DMS 273 (cell line): ENCODE data around the gene WDR35.

ENCODE experiments used
- DNase-seq: peaks from one replicate; lab custom pipeline; 2025; ENCODE audit not compliant: unreplicated experiment; lab: John Stamatoyannopoulos, UW

Gene WDR35

DNA sequence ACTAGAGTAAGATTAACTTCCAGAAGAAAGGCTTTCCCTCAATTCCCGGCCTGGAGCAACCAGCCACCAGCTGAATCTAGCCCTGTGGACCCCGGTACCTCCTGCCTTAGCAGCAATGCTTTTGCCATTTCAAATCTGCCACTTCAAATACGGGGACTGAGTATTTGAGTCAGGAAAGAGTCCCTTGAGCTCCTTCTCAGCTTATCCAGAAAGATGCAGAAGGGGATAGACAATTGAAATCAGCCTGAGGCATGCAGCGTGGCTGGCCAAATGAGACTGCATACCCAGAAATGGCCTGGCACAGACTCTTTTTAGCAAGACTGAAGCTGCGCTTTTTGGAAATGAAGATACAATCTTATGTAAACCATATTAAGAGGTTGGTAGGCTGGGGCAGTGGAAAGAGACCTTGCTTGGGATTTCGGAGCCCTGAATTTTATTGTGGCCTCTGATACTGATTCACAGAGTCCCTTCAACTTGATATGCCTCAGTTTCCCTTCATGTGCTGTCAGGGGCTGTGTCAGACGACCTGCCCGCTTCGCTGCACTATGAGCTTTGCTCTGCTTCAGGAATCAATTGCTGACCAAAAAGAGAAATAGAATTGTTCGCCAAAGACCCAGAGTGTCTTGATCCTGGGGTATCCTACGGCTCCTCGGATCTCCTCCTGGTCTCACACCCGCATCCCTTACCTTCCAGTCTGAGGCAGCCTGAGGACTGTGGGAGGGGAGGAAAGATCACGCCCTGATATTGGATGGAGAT is 21.5 kb upstream of the WDR35 start:
- no peak for DNase-seq

DNA sequence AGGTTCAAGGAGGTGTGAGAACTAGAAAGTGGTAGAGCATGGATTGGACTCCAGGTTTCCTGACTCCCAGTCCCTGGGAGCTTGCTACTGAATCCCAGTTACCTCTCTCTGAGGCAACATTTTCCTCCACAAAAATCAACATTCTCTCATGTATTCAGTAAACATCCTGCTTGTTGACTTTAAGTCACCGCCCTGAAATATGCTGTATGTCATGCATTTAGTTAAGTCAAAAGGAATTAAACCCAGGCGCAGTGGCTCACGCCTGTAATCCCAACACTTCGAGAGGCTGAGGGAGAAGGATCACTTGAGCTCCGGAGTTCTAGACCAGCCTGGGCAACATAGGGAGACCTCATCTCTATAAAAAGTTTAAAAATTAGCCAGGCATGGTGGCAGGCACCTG is 18.8 kb upstream of the WDR35 start:
- no peak for DNase-seq

DNA sequence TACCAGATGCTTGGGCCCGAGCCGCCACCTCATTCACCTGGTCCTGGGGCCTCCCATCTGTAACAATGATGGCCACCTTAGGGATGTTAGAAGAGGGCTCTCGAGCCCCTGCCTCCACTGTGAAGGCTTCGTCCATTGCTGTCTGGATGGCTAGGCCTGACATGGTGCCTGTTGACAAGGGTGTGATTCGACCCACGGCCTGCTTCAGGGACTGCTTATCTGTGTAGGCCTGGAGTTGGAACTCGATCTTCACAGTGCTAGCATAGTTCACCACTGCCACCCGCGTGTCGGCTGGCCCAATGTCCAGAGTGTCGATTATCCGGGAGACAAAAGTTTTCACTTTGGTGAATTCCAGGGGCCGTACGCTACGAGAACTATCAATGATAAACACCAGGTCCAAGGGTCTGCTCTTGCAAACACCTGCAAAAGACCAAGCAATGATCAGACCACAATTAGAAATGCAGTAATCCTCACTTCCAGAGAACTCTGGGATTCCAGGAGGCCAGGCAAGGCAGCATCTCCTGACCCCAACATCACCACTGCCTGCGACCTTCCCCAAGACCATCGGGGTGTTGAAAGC is 16.1 kb upstream of the WDR35 start:
- no peak for DNase-seq

DNA sequence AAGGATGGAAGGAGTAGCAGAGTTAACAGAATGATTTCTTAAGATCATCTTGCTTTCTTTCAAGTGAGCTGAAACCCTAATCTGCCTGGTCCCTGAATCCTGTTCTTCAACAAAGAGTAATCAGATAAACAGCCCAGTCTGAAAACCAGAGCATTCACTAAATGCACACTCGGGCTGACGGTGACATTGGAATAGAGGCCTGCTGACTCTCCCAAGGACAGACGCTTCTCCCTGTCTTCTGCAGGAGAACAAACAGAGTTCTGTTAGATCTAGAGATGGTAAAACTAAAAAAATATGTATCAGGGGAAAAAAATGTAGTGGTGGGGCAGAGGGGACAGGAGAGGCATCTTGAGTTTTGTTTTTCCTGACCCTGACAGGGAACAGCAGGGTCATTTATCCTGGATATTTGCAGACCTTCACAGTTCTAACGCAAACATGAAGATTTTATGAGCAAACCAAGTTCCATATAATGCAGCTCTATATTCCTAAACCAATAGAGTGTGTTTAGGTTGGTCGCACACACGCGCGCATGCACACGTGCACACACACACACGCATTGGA is 15.2 kb upstream of the WDR35 start:
- no peak for DNase-seq

DNA sequence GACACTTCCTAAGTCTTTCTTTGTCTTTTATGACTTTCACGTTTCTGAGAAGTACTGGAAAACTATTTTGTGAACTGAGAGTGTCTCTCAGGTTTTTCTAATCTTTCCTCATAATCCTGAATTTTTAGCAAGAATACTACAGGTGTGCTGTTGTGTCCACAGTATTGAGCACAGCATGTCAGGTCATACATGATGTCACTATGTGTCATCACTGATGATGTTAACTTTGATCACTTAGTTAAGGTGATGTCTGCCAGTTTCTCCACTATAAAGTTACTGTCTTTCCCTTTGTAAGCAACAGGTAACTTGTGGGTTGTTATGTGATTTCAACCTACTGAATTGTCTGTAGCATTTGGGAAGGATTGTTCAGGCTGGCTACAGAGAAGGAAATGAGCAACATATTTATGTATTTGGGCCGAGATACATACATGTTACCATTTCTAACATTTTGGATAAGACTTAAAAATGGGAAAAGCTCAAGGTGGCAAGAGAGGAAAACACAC is 11.5 kb upstream of the WDR35 start:
- no peak for DNase-seq

DNA sequence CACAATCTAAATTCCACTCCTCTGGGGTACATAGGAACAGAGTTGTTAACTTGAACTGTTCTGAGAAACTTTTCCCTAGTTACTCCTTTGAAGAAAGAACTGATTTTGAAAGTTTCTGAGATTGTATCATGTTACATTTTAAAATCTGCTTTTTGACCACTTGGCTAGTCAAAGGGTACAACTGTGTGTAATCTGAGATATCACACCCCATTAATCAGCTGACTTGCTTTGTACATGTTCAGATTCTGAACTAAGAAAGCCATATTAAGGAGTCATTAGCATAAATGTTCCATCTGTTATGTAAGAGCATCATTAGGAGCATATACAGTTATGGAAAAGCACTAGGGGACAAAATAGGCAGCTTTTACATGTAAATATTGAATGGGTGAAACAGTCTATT is 3.8 kb upstream of the WDR35 start:
- DNase-seq, result peak; percentile 47

DNA sequence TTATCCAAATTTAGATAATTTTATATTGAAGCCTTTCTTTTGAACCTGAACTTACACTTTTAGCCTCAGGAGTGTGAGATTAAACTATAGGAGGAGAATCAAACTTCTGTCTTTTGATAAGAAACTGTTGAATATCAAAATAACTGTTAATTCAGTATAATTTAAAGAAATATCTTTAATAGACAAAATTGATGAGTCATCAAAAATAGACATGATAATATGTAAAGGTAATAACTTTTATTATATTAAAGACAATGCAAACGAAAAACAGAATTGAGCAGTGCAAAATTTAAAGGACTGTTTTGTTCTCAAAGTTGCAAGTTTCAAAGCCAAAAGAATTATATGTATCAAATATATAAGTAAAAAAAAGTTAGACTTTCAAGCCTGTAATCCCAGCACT is 2.0 kb upstream of the WDR35 start:
- no peak for DNase-seq

DNA sequence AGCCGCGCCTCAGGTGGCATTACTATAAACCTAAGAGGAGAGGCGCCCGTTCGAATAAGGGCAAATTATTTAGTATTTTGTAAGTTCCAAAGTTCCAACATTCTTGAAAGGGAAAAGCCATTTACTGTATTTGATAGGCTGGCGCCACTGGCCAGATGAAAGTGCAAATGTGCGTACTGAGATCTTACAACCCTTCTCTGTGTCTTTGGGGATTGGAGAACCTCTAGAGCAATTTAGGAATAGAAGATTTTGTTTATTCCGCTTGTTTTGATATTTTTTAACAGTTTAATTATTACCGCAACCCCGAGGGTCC is 467 bp upstream of the WDR35 start:
- DNase-seq, result no peak

DNA sequence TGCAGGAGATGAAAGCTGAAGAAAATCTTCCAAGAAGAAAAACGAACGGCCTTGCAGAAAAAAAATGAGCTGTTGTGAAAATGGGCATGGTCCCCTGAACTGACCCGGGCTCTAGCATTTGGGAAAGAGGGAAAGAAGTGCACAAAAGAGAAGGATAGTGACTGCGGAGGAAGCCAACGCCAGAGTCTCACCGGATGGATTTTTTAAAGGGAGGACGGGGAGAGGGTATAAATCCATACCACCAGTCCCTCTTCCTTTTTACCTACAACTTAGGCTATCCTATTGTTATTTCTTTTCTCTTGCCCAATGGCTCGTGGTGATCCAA is 601 bp downstream of the WDR35 start:
- no peak for DNase-seq

DNA sequence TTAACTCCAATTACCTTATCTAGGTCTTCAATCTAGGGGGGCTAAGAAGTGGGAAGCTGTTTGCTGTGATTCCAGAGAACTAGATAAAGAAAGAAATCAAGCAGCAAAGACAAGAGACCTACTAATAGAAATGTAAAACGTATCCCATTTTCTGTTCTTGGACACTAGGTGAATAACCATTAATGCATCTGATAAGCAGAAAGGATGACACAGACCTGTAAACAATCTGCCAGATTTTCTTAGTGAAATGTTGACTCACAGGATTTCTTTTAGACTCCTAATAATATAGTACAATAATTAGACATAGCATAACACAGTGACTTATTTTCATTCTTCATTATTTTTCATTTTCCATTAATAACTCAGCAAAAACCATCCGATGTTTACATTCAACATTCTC is 1.3 kb downstream of the WDR35 start:
- no peak for DNase-seq

DNA sequence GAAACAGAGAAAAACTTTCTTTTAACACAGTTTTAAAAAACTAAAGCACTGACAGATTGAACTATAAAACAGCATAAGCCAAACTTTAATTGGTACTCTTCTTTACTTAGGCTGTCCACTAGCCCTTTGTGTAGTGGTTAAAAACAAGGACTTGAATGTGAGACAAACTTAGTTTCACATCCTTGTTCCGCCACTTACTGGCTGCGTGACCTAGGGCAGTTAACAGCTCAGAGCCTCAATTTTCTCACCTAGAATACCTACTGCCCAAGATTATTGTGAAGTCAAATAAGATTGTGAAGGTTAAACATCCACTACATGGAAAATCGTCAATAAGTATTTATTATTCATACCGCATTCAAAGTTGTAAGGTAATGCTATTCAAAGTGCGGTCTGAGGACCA is 2.0 kb downstream of the WDR35 start:
- DNase-seq, result no peak

DNA sequence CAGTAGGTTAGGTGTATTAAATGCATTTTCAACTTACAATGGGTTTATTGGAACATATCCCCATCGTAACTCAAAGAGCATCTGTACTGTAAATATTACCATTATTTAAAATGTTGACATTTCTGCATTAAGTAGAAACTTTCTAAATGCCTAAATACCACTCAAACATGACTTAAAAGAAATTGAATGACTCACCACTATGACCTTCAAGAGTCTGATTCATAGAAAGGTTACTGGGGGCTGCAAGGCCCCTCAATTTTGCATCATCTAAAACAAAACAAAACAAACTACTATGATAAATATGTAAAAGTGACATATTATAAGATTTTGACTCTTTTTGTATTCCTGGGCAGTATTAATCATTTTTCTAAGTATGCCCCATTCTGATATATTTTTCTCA is 7.6 kb downstream of the WDR35 start:
- DNase-seq, result no peak

DNA sequence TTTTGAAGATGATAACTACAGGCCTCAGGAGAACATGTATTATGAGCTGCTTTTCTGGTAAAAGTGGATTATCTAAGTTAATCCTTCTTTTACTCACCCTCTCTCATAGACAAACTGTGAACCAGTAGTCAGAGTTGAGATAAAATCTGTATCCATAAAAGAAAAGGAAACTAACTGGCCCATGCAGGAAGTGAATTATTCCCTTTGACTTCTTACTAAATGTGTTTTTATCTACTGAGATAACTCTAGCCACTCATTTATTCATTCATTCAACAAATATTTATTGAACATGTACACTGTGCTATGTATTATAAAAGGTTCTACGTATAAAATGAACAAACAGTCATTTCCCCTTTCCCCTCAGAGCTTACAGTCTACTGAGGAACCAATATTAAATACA is 10.0 kb downstream of the WDR35 start:
- no peak for DNase-seq

DNA sequence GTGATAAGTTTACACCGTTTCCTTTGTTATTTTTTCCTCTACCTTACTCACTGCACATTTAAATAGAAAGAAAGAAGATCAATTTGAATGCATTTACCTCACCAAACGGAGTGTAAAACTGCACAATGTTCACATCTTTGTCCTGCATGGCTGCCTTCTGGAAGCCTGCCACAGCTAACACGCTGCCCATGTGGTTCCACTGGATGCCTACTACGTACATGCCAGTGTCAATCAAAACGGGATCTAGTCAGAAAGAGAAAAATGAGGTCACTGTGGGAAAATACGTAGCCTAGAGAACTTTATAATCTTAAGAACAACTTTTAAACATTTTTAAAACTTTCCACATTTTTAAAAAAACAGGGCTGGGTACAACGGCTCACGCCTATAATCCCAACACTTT is 16.4 kb downstream of the WDR35 start:
- no peak for DNase-seq

DNA sequence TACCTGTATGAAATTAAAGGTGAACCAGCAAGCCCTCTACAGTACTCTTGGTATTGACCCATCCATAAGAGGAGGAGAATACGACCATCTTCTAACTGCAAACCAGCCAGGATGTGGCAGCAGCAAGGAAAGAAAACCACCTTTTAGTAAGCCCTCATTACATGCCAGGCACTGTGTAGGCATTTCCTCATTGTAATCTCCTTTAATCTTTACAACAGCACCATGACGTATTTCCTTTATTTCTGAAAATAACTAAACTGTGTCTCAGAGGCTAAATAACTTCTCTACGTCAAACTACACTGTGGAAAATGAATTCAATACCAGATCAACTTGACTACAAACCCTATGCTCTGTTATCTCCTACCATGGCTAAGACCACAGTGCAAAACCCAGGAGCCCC is 18.2 kb downstream of the WDR35 start:
- no peak for DNase-seq

DNA sequence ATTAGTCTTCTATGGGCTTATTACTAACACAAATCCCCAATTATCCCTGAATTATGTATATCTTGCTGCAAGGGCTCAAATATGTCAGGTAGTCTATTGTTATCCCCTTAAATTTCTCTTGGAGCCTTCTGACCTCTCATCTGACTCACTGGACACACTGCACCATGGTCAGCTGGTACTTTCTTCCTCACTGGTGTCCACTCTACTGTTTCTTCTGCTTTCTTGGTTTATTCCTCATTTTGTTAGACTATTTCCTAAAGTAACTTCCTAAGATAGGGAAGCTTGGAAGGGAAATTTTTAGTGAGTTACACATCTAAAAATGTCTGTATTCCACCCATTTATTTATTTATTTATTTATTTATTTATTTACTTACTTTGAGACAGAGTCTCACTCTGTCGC is 26.5 kb downstream of the WDR35 start:
- DNase-seq, result no peak

DNA sequence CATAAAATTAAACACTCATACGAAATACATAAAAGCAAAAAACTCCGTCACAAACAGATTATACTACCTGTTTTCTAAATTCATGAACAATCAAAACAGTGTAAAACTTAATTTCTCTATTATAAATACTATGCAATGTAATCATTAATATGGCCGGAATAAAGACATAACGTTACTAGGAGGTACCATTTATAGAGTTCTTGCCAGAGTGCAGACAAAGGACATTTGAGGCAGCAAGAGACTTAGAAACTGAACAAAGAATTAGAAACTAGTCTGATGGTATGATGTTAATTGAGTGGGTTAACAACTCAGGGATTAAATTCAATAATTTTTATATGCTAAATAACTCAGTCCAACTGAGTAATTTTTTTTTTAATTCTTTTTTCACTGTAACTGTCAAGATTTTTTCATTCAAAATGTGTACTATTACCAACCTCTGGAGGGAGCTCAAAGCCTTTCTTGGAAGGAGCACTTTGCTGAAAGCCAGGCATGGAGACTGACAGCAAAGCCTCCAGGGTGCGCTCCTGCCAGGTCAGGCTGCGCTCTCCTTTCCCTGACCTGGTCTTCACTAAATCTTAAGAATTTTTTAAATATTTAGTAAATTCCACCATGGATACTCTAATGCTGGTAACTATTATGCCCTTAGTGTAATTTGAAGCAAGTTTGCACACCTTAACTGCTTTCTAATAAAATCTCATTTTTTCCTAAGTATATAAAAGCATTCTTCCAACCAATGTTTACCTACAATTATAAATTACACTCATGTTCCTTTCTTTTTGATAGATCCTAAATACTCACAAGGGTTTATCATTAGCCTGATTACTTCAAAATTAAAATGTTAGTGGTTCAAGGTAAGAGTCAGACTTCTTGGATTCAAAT is 34.1 kb downstream of the WDR35 start:
- peak; percentile 78 for DNase-seq

DNA sequence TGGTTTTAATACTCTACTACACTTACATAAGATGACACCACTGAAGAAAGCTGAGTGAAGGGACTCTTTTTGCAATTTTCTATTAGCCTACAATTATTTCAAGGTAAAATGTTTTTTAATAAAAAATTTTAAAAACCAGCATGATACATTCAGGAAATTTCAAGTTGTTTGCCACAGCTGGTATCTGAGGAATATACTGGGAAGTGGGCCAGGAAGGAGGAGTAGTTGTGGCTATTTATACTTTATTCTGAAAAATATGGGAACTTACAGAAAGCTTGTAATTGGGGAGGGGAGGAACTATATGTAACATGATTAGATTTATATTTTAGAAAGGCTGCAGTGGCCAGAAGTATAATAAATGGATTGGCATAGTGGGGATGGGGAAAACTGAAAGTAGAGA is 40.8 kb downstream of the WDR35 start:
- DNase-seq, result no peak

DNA sequence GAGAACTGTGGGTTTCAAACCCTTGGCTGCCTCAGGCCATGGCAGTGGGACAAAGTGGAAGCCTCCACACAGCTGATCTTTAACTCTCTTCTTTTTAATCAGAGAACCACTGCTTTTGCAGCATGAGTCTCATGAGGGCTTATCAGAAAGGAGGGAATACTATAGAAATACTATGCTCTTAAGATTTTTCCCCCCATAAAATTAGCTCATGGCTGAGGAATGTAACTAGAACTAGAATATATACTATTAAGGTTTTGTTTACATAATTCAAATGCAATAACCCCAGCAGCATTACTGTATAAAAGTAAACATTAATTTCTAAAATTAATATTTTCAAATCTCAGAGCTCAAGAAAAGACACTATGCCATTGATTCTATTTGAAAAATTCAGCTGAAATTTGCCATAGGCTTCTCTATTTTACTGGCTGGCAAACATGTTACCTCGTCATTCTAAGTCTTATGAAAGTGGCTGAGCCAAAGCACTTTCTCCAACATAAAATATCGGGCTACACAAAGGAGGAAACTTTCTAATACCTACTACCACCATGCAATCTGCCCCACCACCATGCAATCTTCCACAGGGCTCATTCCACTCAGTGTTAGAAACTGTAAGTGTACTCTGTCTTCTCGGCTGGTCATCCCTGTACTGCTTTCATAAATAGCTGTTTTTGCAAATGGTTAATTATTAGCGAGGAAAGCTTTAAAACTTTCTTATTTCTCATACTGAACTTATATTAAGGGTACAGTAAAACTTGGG is 42.5 kb downstream of the WDR35 start:
- DNase-seq, result no peak

DNA sequence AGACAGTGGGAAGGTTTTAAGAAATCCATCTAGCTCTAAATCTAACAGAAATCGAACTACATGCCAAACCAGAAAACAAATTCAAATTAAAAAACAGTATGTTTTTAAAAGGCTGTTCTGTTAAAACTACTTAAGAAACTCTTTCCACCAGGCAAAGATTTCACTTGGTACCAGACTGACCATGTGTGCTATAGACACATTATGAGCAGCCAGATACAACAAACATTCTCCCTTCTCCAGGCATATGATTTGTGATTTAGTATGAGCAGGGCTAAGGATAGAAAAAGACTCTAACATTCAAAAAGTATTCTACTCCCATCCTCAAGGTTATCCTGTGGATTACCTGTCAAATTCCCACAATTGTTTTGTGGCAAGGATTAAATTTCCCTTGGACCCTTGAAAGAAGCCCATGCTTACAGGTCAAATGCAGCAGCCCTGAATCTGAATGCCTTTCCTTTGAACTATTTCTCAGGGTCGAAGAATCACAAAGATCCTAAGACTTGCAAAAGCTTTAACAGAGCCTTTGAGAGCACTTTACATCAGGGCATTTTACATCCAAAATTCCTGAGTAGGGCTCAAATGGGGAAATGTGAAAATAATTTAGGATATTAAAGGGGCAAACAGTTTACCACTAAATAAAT is 45.6 kb downstream of the WDR35 start:
- DNase-seq, result no peak

DNA sequence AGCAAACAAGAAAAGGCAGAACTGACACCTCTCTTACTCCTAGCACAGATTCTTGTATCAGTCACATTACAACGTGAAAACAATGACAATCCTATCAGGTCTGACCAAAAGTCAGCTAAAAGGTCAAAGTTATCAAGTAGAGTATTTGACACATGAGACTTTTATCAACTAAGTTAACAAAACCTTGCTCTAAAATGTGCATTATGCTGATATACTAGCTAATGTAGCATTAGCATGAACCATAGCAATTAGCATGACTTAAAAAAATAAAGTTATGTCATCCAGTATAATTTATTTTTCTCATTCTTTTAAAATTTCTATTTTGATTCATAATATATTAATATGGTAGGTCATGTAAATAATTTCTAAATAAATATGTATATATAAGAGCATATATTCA is 46.7 kb downstream of the WDR35 start:
- no peak for DNase-seq
